Adrenal gland (tissue), 5 donors: Measurements from ENCODE around the gene DYNLT3.

ENCODE experiments used
- CTCF ChIP-seq, 6 experiments: fragments of 450-650 bp in 4 of 6; fragments of 200-600 bp in 2 of 6; sonication (generic) in 1 of 6; IDR thresholded peaks; 1 replicate in 5 of 6; 2 replicates in 1 of 6; pipeline versions ENCODE4 v1.5.1 to v1.8.0; 2016 to 2021; ENCODE audit warnings: antibody characterized with exemption in 6 of 6, mild to moderate bottlenecking in 2 of 6, moderate library complexity in 1 of 6
- POLR2A ChIP-seq, 2 donors: fragments of 450-650 bp; IDR thresholded peaks; one replicate each; pipeline ENCODE4 v1.6.1; 2017; ENCODE audit warnings: antibody characterized with exemption in 2 of 2, mild to moderate bottlenecking in 2 of 2, moderate library complexity in 1 of 2
- donor health status: DM: no; HTN: no; CAD: no.

GRCh38 chrX:37876716-37877115 is 29.3 kb upstream of the DYNLT3 start:
- no peak for TF ChIP-seq CTCF (IDR thresholded peaks at IDR 0.05)
- no peak for TF ChIP-seq POLR2A (IDR thresholded peaks at IDR 0.05)
